AG04450 (cell line): ENCODE measurements around the gene KATNAL1. TPM values are rescaled to one million over a fixed set of nuclear protein-coding genes. Genes with fewer than 3 reads are reported as not detected.

Experiments
- CTCF ChIA-PET: fragments of 300-600, 350-600 bp; formaldehyde crosslinking; extraction: SDS; loops from one replicate; lab custom pipeline; 2022; ENCODE audit warnings: antibody characterized with exemption, inconsistent platforms; lab: Charles Lee
- POLR2A ChIA-PET: fragments of 350-600 bp; formaldehyde crosslinking; extraction: SDS; loops from one replicate; lab custom pipeline; 2021; ENCODE audit warnings: antibody characterized with exemption, inconsistent platforms; lab: Yijun Ruan, JAX
- DNase-seq: peaks from one replicate; pipeline ENCODE4 v3.0.0-alpha.2; 2011; ENCODE audit warnings: low read depth, low spot score
- H3K27ac ChIP-seq: one replicate; pipeline ENCODE4 v1.5.1; 2012; ENCODE audit warnings: low read depth, low read length, control low read depth
- H3K27me3 ChIP-seq: one replicate; pipeline ENCODE4 v1.6.0; 2012; ENCODE audit warnings: low read length; ENCODE audit not compliant: control insufficient read depth, insufficient read depth
- H3K4me3 ChIP-seq: 2 replicates; pipeline ENCODE4 v1.5.1; 2011; ENCODE audit warnings: mild to moderate bottlenecking, low read depth, low read length, control low read depth
- H3K9me3 ChIP-seq: 2 replicates; pipeline ENCODE4 v1.5.1; 2012; ENCODE audit warnings: low read length; ENCODE audit not compliant: control insufficient read depth, insufficient read depth
- CTCF ChIP-seq: IDR thresholded peaks from 2 replicates; pipeline ENCODE4 v1.5.1; 2011; ENCODE audit warnings: low read depth, low read length, control low read depth, inconsistent platforms
- polyA plus RNA-seq: library from polyadenylated mRNA; depleted of rRNA; stranded (reverse); fragments of >200 nt; gene quantifications from 2 replicates; pipeline ENCODE4 v1.2.3, GENCODE V29; 2011

Gene KATNAL1
- polyA plus RNA-seq, 1 experiment, result 12.6 TPM

- no peaks in the 10 kb centered on the region for H3K9me3 ChIP-seq
- POLR2A ChIA-PET, result no interaction called here
- no peak overlapping the region for H3K27ac ChIP-seq
- no peak overlapping the region for H3K4me3 ChIP-seq
- H3K27me3 ChIP-seq, result no peaks in the 10 kb centered on the region
- DNase-seq, result no peak
- no peak for TF ChIP-seq CTCF
- CTCF ChIA-PET, result interaction anchor here (0.5 to 1.4 kb wide), 2 partner anchors 62 to 88 kb away, joined by 4 to 7 read pairs; no protein-coding TSS in a partner anchor
Observed at GRCh38 chr13:30194906-30195305, 112.4 kb downstream of the KATNAL1 start.

GRCh38 chr13:30193279-30194234 is 113.8 kb downstream of the KATNAL1 start:
- no peak overlapping the region for H3K4me3 ChIP-seq
- ChIA-PET POLR2A (no interaction called here), CTCF (interaction anchor here (0.6 to 1.4 kb wide), 2 partner anchors 61 to 1631 kb away, joined by 4 to 7 read pairs; no protein-coding TSS in a partner anchor)
- H3K9me3 ChIP-seq, result no peaks in the 10 kb centered on the region
- no peaks in the 10 kb centered on the region for H3K27me3 ChIP-seq
- H3K27ac ChIP-seq, result no peak overlapping the region
- no peak for DNase-seq
- no peak for TF ChIP-seq CTCF

- no peaks in the 10 kb centered on the region for H3K27me3 ChIP-seq
- H3K4me3 ChIP-seq, result no peak overlapping the region
- POLR2A ChIA-PET, result interaction anchor here (0.6 kb wide), 1 partner anchor 433 kb away, joined by 9 read pairs; no protein-coding TSS in a partner anchor
- CTCF ChIA-PET, result interaction anchor here (0.6 kb wide), 1 partner anchor 1630 kb away, joined by 4 read pairs; no protein-coding TSS in a partner anchor
- TF ChIP-seq CTCF, result no peak
- H3K9me3 ChIP-seq, result no peaks in the 10 kb centered on the region
- H3K27ac ChIP-seq, result no peak overlapping the region
- DNase-seq, result no peak
Observed at GRCh38 chr13:30192320-30193093, 114.8 kb downstream of the KATNAL1 start.

- Histone ChIP-seq H3K27ac (no peak overlapping the region), H3K9me3 (no peaks in the 10 kb centered on the region), H3K4me3 (no peak overlapping the region), H3K27me3 (no peaks in the 10 kb centered on the region)
- no peak for DNase-seq
- CTCF ChIA-PET, result no interaction called here
- TF ChIP-seq CTCF, result no peak
- POLR2A ChIA-PET, result no interaction called here
Observed at GRCh38 chr13:30191491-30192100, 115.8 kb downstream of the KATNAL1 start.
